Fibroblast of skin of left quadriceps (primary cell): Measurements from ENCODE around the gene MAB21L2.

Experiments
- DNase-seq, 2 experiments: peaks; one replicate each; pipeline ENCODE4 v3.0.0-alpha.2; 2013; ENCODE audit warnings: low read depth in 2 of 2

The MAB21L2 gene

DNA sequence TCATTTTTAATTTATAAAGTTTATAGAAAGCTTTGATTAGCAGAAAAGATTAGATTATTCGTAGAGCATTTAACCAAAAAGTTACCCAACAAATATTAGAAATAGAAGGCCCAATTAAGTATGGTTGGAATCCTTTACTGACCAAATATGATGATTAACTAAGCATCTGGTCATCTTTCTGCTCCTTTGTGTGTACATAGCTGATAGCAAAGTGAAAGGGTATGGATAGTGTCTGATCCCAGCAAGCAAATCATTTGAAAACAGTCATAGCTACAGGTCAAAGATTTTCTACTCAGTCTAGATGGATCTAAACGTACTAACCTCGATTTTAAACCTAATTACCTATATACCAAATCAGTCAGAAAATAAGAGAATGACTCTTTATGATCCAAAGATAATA lies 7.3 kb upstream of the MAB21L2 start:
- DNase-seq, result no peak

DNA sequence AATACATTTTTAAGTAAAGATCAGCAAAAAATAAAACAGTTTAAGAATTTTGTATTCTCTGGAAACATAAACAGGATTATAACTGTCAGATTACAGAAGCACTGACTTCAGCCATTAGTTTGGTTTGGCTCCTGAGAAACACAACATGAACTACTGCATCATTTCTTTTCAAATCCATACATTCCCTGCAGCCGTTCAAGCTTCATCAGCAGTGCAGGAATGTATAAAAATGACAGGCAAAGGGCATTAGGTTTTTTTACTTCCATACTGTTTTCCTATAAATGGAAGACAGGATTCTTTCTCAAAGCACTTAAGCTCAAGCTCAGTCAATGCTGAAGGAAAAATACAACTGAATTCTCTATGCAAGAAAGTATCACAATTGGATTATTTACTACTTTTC lies 4.2 kb upstream of the MAB21L2 start:
- no peak for DNase-seq

DNA sequence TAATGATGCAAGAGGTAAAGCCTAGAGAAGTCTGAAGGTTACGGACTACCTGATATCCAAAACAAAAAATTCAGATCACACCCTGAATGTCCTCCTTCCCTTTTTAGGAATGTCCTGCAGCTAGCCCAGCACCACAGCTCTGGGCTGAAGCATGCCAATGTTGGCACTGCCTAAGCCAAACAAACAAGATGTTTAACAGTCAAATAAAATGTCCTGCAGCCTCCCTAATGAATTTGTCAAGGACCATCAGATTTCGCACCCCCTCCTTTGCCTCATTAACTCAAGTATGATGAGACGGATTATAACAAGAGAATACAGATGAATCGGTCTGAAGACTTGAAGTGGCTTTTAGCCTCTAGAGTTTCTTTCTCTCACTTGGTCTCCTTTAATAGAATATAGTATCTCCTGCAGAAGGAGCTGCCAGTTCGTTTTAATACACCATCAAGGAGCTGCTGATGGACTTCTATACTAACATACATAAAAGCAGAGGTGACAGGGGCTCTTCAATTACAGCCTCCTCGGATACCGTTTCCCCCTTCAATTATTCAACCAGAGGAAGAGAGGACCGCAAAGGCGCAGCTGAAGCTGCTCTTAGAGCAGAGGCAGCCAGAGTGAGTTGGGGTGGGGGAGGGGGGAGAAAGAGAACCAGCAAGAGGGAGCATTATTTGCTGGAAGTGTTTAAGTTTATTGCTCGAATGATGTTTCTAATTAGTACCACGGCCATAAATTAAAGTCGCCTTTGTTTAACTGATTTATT lies 3.0 kb upstream of the MAB21L2 start:
- no peak for DNase-seq

DNA sequence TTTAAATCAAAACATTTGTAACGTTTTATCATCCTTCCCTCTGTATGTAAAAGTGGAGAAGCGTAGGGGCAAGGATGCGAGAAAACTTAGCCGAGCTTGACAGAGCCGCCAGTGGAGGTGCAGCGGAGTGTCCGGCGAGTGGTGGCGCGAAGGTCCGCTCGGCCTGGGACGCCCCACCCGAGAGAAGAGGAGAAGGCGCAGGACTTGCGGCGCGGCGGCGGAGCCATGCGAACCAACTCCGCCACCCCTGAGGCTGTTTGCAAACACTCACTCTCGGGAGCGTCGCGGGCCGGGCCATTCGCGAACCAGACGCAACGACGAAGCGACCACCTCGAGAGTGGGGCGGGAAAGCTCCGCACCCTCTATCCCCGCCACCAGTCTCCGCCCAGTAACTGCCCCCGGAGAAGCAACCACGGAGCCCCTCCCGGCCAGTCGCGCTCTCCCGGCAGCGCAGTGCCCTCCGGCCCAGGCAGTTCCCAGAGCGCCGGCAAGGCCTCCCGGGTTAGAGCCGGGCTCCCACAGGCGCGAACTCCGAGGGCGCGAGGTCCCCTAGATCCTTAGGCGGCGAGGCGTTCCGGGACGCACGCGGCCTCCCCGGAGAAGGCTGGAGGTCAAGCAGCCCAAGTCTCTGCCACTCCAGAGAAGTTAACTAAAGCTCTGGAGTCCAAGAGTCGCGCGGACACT lies 2.3 kb upstream of the MAB21L2 start:
- no peak for DNase-seq

DNA sequence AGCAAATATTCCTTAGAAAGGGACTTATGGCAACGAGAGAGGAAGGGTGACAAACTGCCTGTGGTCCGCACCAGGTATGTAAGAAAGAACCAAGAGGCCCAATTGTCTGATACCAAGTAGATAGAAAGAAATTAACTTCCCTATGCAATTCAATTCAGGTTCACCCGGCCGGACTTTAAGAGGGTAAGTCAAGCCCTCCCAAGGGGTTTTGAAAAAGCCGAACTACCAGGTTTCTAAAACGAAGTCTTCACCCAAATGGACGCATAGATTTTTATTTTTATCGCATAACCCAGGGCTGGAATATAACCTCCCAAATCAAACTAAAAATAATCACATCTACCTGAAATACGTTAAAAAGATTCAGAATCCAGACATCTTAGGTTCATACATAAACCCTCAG lies 1.6 kb upstream of the MAB21L2 start:
- no peak for DNase-seq

DNA sequence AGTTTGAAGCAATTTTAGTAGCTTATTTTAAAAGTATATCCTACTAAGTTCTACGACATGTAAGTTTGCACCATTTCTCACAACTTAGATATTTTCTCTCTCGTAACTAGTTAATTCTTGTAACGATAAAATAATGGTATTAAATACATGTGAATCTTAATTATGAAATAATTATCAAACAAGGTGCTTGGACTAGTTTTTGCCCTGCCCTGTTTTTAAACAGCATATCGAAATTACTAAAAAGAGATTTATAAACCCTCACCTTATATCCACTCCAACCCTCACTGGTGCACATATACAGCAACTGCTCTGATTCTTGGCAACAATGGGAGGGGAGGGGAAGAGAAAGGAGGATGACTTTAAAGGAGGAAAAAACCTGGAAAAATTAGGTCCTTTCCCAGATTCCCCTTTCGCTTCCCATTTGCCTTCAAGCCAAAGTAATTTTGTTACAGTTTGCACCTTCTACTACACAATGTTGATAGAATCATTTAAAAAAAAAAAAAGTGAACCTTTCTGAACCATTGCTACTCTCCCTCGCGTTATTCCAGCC lies 820 bp upstream of the MAB21L2 start:
- no peak for DNase-seq

DNA sequence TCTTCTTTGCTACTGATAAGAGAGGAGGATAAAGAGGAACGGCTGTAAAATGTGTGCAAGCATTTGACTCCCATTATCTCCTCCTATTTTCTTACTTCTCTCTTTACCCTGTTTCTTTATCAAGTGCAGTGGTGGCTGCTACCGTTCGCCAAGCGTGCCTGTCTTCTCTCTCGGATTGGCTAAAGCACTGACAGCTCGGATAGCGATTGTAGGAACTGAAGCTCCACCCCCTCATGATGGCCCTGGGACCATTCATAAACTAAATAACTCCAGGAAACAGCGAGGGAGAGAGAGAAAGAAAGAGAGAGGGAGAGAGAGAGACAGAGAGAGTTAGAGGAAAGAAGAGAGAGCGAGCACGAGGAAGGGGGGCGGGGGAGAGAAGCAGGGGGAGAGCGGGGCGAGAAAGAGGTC lies 305 bp upstream of the MAB21L2 start:
- DNase-seq, result peak; percentile 37 to 39

DNA sequence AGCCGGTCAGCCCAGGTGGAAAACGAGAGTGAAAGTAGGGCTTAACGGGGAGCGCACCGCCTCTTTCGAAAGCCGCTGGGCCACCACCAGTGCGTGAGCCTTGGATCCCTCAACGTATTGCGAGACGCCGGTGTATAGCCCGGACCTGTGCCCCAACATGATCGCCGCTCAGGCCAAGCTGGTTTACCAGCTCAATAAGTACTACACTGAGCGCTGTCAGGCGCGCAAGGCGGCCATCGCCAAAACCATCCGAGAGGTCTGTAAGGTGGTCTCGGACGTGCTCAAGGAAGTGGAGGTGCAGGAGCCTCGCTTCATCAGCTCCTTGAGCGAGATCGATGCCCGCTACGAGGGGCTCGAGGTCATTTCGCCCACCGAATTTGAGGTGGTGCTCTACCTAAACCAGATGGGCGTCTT lies 929 bp downstream of the MAB21L2 start:
- no peak for DNase-seq

DNA sequence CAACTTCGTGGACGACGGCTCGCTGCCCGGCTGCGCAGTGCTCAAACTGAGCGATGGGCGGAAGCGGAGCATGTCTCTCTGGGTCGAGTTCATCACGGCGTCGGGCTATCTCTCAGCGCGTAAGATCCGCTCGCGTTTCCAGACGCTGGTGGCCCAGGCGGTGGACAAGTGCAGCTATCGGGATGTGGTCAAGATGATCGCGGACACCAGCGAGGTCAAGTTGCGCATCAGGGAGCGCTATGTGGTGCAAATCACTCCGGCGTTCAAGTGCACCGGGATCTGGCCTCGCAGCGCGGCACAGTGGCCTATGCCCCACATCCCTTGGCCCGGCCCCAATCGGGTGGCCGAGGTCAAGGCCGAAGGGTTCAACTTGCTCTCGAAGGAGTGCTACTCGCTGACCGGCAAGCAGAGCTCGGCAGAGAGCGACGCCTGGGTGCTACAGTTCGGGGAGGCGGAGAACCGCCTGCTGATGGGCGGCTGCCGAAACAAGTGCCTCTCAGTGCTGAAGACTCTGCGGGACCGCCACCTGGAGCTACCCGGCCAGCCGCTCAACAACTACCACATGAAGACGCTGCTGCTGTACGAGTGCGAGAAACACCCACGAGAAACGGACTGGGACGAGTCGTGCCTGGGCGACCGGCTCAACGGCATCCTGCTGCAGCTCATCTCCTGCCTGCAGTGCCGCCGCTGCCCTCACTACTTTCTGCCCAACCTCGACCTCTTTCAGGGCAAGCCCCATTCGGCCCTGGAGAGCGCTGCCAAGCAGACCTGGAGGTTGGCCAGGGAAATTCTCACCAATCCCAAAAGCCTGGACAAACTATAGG lies 1.5 kb downstream of the MAB21L2 start:
- DNase-seq, result no peak

DNA sequence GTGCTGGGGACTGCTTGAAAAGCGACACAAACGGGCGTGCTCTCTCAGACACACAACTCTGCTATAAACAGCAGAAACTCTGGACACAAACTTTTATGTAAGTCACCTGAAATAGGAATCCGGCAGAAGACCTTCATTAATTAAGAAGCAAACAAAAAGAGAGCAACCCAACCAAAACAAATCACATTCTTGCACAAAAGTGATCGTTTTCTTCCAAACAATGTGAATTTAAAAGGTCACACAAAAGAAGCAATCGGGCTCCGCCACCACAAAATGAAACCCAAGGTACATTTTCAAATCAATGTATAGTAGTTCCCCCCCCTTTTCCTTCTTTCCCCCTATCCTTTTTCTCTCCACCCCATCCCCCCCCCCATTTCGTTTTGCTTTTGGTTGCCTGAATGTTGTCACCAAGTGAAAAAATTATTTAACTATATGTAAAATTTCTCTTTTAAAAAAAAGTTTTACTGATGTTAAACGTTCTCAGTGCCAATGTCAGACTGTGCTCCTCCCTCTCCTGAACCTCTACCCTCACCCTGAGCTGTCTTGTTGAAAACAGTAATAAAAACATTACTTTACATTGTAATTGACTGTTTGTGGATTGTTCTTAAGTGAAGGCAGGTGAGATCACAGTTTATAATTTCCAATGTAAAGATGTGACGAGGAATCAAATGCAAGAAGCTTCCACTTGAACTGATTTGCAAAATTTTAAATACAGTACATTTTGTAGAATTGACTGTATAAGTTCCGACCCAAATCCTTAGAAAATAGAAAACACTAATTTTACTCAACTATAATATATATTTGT lies 2.4 kb downstream of the MAB21L2 start:
- no peak for DNase-seq

DNA sequence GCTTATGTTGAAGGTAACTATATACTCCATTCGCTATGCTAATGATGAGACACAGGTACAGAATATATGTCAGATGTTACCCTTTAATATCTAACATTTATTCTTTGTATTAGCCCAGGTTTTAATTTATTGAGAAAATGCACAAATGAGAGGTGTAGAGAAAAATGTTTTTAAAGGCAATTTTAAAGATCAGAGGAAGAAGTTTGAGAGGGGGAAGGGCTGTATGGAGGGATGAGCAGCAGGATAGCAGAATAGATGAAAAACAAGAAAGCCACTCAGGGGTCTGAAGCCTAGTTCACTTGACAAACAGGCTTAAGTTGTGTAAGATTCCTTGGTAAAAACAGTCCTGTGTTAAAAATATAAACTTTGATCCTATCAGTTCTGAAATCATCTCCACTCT lies 3.7 kb downstream of the MAB21L2 start:
- no peak for DNase-seq

DNA sequence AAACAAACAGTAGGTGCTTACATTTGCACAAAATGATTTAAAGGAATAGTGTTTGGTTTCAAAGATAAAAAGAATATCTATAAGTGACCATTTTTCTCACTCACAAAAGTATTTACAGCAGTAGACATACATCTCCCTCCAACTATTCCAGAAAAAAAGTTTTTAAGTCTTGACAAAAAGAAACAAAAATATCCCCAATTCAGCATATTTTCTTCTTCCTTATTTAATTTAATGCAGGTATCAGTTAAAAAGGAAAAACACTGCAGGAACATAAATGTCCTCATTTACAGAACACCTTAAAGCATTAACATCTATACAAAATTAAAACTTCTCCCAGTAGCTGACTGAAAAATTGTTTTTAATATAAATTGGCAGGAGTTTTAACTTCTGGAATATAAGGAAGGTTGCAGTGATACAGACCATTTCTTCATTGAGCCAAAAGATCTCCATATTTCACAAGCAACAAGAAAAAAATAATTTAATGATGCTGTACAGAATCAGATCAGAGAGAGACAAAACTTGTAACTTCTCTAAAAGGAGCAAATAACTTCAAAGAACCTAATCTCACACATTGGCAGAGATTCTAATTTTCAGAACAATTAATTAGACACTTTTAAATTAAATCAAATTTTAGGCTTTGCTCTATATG lies 4.3 kb downstream of the MAB21L2 start:
- DNase-seq, result no peak

DNA sequence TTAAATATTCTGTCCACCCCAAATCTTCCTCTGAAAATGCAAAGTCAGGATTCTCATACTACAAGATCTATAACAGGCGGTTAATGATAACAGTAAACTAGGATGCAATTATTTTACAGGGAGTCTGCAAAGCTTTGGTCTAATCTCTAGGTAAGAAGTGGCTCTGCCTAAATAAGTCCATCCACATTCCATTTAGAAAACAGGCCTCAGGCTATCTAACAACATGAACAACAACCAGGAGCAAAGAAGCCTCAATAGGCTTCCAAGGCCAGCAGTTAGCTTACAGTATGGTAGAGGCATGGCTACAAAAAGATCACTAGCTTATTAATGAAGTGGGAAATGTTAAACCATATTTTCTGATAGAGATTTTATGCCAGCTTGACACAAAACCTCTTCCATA lies 6.4 kb downstream of the MAB21L2 start:
- DNase-seq, result no peak

DNA sequence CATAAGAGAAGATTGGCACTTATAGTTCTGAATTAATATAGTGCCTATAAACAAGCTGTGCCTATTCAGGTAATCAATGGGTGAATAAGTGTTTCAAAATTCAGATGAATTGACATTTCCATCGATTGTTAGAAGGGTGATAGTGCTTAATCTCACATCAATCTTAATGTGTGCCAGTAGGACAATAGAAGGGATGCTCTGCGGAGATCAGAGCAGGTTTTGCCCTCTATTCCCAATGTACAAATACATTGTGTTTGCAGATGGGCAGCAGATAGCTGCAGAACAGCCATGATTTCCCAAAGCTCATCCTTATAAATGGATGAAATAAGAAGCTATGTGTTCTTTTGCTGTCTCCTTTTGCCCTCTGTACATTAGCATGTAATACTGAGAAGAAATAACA lies 7.2 kb downstream of the MAB21L2 start:
- DNase-seq, result no peak

DNA sequence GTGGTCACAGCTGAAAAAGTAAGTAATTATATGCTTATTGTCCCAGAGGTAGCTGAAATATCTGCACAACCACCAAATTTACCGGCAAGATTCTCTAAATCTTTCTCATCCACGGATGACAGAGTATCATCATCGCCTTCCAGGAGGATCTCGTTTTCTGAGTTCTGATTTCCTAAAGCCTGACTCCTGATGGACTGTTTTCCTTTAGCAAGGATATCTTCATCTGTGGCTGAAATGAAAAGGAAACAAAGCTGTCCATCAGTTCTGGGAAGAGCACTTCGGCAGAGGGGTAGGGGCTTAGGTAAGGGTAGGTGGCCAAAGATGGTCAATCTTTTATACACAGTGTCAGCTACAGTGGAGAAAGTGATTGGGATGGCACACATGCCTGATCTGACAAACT lies 8.7 kb downstream of the MAB21L2 start:
- no peak for DNase-seq

DNA sequence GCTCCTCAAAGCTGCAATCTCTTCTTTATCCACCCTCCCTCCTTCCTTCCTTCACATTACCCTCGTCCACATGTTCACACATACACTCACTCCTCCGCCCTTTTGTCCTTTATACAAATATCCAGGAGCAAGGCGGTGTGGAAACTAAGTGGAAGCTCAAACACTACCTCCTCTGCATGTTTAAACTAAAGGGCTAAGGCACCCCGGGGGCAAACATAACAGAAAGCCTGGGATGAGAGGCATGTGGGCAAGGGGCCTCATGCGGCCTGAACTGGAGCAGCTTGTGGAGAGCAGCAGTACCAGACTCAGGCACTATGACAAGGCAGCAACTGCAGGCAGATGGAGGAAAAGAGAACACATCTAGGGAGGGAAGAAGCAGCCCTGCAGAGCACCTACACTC lies 9.5 kb downstream of the MAB21L2 start:
- DNase-seq, result no peak

DNA sequence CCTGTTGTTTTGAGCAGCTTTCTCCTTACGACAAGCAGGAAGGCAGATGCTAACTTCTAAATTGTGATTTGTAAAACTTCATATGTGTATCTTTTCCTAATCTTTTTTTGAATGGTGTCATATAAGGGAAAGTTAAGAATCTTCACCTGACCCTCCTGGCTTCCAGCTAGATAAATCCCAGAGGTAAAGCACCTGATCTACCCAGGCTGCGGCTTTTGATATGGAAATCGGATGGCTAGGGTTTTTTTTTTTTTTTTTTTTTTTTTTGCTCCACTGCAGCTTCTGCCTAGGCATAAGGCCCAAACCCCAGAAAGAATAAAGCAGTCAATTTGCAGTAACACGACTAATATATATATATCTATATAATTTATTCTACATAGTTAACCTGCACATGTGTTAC lies 10.0 kb downstream of the MAB21L2 start:
- no peak for DNase-seq

DNA sequence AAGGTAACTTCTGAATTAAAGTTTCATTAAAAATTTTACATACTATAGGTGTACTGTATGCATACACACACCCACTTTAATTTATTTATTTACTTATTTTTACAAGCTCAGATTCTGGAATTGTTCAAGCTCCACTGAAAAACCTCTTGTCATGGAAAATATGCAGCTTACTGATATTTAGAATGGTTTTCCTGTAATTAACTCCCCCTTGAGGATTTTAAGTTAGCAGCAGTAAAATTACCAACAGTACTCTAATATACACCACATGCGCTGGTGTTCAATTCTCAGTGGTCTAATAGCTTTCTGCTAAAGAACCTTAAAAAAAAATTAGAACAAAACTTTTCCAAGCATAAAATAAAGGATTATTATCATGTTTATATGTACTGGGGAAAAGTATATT lies 12.0 kb downstream of the MAB21L2 start:
- DNase-seq, result no peak

DNA sequence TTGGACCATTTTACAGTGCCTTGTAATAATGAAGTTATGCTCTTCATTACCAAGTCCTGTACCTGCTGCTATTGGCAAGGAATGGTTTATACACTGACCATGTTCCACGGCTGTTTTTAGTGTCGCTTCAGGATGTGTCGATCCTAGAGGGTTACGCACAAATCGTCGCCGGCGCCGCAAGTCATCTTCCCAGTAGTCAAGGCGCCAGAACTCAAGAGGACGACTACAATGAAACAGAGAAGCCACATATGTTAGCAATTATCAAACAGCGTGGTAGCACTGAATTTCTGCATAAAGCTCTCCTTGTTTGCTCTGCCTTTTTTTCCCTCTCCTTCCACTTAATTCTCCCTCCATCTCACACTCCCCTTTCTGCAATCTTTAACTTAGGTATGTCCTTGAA lies 17.0 kb downstream of the MAB21L2 start:
- DNase-seq, result no peak

DNA sequence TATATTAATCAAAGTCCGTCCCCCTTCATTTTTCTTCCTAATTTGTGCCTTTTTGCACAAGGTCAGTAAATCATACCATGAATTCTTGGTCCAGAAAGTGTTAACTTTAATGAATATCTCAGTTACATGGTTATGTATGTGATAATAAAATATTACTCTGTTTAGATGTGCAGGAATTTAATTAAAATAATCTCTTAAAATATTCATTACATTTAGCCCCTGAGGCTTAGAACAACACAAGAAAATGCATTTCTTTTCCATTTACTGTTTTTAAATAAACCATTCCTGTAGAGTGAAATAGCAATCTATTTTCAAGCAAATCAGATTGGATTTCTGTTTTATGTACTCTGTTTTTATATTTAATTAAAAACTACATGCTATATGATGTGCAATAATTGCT lies 17.6 kb downstream of the MAB21L2 start:
- no peak for DNase-seq

DNA sequence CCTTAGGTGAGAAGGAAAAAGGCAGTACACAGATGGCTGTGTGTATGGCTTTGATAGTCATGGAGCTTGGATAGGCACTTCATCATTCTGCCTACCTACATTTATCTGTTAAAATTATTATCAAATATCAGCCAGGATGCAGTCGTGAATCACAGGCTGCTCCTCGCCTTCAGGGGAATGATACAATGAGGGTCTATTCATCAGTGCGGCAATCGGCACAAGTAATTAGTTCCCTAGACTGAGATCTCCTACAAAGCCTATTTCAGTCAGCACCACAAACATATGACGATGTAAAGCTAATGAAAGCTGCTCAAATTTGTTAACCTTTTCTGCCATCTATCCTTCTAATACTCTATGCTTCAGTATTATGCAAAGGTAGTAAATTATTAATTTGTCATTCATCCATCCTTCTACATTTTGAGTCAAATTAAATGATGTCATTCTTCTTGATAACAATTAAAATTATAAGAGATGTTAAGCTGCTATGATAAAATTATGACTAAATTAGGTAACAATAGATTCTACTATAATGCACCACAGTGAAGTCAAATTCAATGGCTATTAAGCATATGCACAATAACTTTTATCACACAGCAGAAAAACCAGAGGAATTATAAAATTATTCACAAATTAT lies 19.0 kb downstream of the MAB21L2 start:
- DNase-seq, result no peak
